Amniotic stem cell (primary cell): ENCODE measurements around the gene IGF2R.
"Not testable (repeated sequence)": the region's sequence is repeated elsewhere in the genome, so short reads cannot be mapped to it uniquely, and the experiment has no call there.

Source experiments
- DNase-seq: peaks from one replicate; lab custom pipeline; 2025; lab: John Stamatoyannopoulos, UW

Gene IGF2R

DNA sequence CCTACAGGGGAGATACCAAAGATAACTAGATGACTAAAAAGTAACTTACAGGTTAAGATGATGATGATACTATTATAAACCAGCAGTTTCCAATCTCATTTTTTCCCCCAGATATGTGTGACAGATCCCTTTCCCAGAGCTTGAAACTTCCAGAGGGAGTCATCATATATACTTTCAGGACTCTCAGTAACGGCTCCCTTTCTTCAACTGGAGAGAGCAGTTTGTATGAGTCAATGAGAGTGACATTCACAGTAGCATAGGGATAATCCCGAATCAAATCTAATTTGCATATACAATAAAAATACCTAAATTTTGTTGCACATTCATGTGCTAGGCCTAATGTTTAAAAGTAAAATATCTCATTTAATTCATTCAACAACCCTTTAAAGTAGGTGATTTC, 29.7 kb downstream of the IGF2R start:
- DNase-seq: no peak

- no peak for DNase-seq
Observed at GRCh38 chr6:159999240-159999671, 30.4 kb downstream of the IGF2R start.

GRCh38 chr6:160000280-160000704, 31.4 kb downstream of the IGF2R start:
- no peak for DNase-seq

DNA sequence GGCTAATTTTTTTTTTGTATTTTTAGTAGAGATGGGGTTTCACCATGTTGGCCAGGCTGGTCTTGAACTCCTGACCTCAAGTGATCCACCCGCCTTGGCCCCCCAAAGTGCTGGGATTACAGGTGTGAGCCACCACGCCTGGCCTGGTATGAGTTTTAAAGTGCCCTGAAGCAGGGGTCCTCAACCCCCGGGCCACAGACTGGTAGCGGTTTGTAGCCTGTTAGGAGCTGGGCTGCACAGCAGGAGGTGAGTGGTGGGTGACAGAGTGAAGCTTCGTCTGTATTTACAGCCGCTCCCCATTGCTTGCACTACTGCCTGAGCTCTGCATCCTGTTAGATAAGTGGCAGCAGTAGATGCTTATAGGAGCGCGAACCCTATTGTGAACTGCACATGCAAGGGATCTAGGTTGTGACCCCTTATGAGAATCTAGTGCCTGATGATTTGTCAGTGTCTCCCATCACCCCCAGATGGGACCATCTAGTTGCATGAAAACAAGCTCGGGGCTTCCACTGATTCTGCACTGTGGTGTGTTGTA, 32.1 kb downstream of the IGF2R start:
- not testable (repeated sequence) for DNase-seq

GRCh38 chr6:160002882-160003281, 34.0 kb downstream of the IGF2R start:
- no peak for DNase-seq

GRCh38 chr6:160004018-160004417, 35.1 kb downstream of the IGF2R start:
- DNase-seq: no peak

- DNase-seq: no peak
Observed at GRCh38 chr6:160004419-160005175, 35.7 kb downstream of the IGF2R start.

- DNase-seq: no peak
Observed at GRCh38 chr6:160005211-160005610, 36.3 kb downstream of the IGF2R start.

DNA sequence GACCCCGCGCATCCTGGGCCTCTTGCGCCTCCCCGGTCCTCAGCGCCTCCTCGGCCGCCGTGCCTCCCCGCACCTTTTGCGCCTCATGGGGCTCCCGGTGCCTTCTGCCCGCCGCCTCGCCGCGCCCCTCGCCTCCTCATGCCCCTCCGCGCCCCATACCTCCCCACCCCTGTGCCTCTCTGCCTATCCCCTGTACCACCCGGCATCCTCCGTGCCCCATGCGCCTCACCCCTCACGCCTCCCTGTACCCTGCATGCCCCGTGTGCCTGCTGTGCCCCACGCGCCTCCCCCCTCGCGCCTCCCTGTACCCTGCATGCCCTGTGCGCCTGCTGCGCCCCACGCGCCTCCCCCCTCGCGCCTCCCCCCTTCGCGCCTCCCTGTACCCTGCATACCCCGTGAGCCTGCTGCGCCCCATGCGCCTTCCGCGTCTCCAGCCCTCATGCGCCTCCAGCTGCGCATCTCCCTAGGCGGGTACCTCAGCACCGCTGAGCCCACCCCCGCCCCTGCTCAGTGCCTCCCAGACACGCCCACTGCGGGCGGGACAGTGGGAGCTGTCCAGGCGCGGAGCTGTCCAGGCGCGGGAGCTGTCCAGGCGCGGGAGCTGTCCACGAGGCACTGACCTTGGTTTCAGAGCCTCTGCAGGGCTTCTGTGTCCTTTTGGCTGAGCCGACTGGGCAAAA, 37.1 kb downstream of the IGF2R start:
- no peak for DNase-seq

GRCh38 chr6:160007145-160007544, 38.3 kb downstream of the IGF2R start:
- no peak for DNase-seq

GRCh38 chr6:160007611-160008010, 38.7 kb downstream of the IGF2R start:
- no peak for DNase-seq

- no peak for DNase-seq
Observed at GRCh38 chr6:160010067-160010466, 41.2 kb downstream of the IGF2R start.

GRCh38 chr6:160013987-160014868, 45.3 kb downstream of the IGF2R start:
- DNase-seq: no peak

DNA sequence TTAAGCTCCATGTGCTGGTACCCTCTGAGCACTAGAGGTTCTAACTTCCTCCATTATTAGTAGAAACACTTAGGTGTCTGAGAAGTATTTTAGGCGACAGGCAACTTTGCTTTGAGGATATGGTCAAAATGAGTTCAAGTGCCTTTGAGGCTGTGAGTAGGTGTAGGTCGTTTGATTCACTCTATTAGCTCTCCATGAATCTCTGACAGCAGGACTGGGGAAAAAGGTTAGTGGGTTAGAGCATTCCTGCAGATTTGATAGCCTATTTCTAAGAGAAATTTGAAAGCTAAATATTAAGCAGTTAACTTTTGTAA, 45.9 kb downstream of the IGF2R start:
- DNase-seq: no peak

GRCh38 chr6:160015778-160016684, 47.1 kb downstream of the IGF2R start:
- DNase-seq: no peak

GRCh38 chr6:160022101-160022500, 53.2 kb downstream of the IGF2R start:
- DNase-seq: no peak

DNA sequence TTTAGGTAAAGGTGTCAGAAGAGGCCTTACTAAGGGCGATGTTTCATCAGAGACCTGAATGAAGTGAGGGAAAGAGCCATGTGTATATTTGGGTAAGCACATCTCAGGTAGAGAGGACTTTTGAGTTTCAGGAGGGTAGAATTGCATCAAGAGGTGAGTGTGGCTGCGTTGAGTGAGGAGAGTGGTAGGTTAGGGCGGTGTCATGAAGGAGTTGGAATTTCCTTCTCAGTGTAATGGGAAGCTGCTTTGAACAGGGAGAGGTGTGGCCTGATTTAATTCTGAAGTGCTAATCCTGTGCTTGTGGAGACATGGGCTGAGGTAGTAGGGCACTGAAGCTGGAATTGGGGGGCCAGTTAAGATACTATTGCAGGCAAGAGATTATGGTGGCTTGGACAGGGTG, 53.9 kb downstream of the IGF2R start:
- no peak for DNase-seq

DNA sequence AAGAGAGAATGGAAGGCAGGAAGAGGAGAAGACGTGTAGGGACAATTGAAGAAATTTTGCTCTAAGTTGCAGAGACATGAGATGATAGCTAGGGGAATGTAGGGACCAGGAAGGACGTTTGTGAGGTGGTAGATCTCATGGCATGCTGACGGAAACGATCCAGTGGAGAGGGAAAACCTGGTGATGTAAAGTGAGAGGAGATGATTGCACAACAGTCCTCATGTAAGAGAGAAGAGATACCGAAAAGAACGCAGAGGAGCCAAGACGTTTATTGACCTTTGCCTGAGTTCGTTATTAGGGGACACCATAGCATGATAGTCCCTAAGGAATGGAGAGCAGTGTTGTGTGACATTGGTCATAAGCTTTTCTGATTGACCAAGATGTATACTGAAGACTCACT, 55.3 kb downstream of the IGF2R start:
- no peak for DNase-seq

DNA sequence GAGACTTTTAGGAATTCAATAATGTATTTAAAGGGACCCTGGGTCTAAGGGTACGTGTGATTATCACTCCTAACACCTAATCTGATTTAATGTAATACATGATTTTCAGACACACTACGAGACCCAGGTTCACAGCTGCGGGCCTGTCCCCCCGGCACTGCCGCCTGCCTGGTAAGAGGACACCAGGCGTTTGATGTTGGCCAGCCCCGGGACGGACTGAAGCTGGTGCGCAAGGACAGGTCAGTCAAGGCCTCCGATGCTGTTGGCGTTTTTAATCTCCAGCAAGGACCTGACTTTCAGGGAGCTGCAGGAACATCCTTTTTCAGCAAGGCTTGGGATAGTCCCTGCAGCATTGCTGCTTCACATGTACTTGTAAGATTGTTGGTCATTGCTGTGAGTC, 58.2 kb downstream of the IGF2R start:
- no peak for DNase-seq

DNA sequence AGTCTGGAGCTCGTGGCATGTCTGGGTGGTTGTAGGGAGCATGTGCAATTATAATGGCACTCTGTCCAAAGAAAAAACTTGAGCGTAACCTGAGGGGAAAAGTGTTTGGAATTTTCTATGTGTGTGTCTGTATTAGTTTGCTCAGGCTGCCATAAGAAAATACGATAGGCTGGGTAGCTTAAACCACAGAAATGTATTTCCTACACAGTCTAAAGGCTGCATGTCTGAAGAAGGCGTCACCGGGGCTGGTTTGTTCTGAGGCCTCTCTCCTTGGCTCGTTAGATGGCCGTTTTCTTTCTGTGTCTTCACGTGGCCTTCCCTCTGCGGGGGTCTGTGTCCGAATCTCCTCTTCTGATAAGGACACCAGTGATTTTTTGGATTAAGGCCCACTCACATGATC, 59.0 kb downstream of the IGF2R start:
- DNase-seq: no peak

- no peak for DNase-seq
Observed at GRCh38 chr6:160028487-160029275, 59.8 kb downstream of the IGF2R start.
